Choroid plexus epithelial cell (primary cell): ENCODE data around the gene PARM1.

Experiments used
- DNase-seq: peaks from one replicate; pipeline ENCODE4 v3.0.0-alpha.2; 2010; ENCODE audit warnings: low read depth
- H3K4me3 ChIP-seq: 2 replicates; pipeline ENCODE4 v1.5.1; 2011; ENCODE audit warnings: low read depth, mild to moderate bottlenecking, control low read depth, low read length, moderate library complexity
- TF ChIP-seq, protein P1 (sequence below): conservative IDR thresholded peaks from 2 replicates; pipeline ENCODE4 v1.5.1; 2011; ENCODE audit warnings: low read depth, mild to moderate bottlenecking, control low read depth, inconsistent platforms, low read length, moderate library complexity

The PARM1 gene

DNA sequence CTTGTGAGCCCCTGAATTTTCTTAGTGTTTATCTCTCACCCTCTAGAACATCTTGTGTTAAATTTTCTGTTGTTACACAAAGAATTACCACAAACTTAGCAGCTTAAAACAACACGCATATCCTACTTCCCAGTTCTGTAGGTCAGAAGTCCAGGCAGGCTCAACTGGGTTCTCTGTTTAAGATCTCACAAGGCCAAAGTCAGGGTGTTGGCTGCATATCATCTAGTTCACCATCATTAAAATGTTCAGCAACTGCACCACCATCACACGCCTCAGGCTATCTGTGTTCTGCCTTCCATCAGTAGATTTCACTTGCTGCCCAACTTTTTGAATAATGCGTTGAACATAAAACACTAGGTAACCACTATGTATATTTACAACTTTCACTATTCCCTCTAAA is 130.5 kb downstream of the PARM1 start:
- H3K4me3 ChIP-seq = no peak overlapping the region
- TF ChIP-seq, protein P1, sequence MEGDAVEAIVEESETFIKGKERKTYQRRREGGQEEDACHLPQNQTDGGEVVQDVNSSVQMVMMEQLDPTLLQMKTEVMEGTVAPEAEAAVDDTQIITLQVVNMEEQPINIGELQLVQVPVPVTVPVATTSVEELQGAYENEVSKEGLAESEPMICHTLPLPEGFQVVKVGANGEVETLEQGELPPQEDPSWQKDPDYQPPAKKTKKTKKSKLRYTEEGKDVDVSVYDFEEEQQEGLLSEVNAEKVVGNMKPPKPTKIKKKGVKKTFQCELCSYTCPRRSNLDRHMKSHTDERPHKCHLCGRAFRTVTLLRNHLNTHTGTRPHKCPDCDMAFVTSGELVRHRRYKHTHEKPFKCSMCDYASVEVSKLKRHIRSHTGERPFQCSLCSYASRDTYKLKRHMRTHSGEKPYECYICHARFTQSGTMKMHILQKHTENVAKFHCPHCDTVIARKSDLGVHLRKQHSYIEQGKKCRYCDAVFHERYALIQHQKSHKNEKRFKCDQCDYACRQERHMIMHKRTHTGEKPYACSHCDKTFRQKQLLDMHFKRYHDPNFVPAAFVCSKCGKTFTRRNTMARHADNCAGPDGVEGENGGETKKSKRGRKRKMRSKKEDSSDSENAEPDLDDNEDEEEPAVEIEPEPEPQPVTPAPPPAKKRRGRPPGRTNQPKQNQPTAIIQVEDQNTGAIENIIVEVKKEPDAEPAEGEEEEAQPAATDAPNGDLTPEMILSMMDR = no peak
- DNase-seq = no peak

DNA sequence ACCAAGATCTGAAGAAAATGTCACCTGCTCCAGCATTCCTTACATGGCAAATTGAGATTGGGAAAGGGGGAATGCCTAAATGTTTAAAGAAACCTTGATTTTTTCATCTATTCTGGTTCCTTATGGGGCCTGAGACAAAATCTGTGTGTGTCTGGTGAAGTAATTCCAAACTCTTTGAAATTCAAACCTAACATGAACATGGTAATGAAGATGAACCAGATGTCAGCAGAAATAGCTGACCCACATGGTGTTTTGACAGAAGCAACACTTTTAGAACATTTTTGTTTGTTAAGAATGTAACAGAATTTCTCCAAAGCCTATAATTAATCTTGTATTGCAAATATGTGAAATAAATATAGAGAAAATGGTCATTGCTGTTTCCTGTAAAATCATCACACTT is 133.0 kb downstream of the PARM1 start:
- no peak for DNase-seq
- no peak overlapping the region for H3K4me3 ChIP-seq
- TF ChIP-seq, protein P1 = no peak

DNA sequence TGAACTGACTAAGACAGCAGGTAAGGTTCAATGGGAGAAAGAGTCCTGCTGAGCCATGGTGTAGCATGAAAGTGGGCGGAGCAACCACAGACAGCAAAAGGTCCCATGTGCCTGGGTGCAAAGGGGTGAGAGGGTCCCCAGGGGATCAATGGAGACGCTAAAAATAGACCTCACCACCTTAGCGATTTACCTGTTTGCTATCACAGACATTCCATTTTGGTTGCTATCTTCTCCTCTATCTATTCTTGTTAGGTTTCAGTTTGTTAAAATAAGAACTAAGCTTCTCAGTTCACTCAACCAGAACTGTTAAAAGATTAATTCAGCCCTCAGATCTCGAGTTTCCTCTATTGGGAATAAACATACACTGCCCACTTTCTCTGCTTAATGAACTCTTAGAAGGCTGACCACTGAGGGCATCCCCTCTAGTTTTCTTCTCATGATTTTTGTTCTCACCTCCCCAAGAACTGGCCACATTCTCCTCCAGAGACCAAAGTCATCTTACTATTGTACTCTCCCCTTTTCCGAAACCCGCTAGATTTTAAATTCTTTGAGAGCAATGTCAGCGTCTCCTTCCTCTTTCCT is 136.7 kb downstream of the PARM1 start:
- TF ChIP-seq, protein P1 = no peak
- DNase-seq = no peak
- H3K4me3 ChIP-seq = no peak overlapping the region

DNA sequence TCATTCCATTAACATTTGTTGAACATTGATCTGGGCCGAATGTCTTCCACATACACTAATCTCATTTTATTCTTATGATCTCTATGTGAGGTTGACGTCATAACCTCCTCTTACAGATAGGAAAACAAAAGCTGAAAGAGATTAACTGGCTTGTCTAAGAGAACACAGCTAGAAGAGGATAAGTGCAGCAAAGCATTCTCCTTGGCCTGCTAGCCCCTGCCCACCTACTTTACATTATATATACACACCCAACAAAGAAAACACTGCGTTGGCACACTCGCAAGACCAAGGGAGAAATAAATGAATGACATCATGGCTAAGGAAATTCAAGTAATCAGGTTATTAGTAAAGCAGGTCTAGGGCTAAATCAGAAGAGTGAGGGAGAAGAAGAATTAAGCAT is 138.4 kb downstream of the PARM1 start:
- TF ChIP-seq, protein P1 = no peak
- H3K4me3 ChIP-seq = no peak overlapping the region
- DNase-seq = no peak

DNA sequence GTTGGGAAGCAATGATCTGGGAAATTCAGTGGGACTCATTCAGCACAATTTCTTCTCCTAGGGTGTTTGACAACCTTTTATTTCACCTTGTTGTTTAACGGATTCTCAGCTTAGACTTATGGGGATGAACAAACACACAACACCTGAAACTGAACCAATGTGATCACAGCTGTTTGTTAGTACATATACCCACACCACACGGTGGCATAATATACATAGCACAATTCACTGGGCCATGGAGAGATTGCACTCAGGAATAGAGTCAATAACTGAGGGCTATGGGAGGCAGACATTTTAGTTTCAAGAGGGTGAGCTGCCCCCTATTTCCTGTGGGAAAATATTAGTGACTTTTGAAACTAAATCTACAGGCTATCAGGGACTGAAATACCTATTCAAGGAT is 148.0 kb downstream of the PARM1 start:
- no peak overlapping the region for H3K4me3 ChIP-seq
- TF ChIP-seq, protein P1 = no peak
- no peak for DNase-seq

DNA sequence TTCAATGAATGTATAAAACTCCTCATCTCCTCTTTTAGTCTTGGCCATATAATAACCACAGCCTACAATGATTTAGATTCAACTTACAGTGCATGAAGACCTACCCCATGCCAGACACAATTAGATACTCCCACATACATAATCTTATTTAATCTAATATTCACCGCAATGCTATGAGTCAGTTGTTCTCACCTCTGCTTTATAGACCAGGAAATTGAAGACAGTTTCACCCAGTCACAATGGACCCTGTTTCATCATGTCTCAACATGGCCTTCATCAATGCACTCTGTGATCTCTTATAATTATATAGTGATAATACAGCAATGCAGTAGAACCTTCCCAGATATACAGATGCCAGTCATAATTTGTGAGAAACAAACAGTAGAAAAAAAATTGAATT is 148.6 kb downstream of the PARM1 start:
- TF ChIP-seq, protein P1 = no peak
- no peak overlapping the region for H3K4me3 ChIP-seq
- no peak for DNase-seq

DNA sequence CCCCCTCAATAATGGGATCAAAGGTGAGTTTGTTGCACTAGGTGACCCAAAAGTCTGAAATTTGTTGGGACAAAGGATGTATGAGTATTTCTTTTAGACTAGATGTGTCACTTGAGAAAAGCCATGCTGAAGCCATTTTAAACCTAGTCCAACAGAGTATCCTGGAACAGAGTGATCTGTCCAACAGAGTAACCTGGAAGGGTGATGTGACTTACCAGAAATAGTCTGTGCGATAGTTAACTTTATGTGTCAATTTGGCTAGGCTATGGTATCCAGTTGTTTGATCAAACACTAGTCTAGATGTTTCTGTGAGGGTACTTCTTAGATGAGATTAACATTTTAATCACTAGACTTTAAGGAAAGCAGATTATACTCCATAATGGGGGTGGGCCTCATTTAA is 154.5 kb downstream of the PARM1 start:
- TF ChIP-seq, protein P1 = no peak
- no peak for DNase-seq

More for the DNA sequence above, 154.5 kb downstream of the PARM1 start:
- H3K4me3 ChIP-seq = no peak overlapping the region
